Measurements from ENCODE around the gene C1GALT1.
"Not testable (repeated sequence)": the region's sequence is repeated elsewhere in the genome, so short reads cannot be mapped to it uniquely, and the experiment has no call there.

The C1GALT1 gene

DNA sequence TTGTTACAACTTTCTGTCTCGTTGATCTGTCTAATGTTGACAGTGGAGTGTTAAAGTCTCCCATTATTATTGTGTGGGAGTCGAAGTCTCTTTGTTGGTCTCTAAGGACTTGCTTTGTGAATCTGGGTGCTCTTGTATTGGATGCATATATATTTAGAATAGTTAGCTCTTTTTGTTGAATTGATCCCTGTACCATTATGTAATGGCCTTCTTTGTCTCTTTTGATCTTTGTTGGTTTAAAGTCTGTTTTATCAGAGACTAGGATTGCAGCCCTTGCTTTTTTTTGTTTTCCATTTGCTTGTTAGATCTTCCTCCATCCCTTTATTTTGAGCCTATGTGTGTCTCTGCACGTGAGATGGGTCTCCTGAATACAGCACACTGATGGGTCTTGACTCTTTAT, 17.2 kb downstream of the C1GALT1 start:
- H3K79me2 ChIP-seq (ENCODE audit: low read length), result peaks cover 76% of the 10 kb centered on the region
- not testable (repeated sequence) for H3K9me2 ChIP-seq (replicated peaks; ENCODE audit: insufficient read depth, low read length); H3K36me3 ChIP-seq (replicated peaks; ENCODE audit: insufficient read depth, low read length); H3K27me3 ChIP-seq (replicated peaks; ENCODE audit: insufficient read depth, low read length); DNase-seq; H3K27ac ChIP-seq (ENCODE audit: low read length); H2AFZ ChIP-seq (ENCODE audit: low read length); H3K9me3 ChIP-seq (replicated peaks; ENCODE audit: insufficient read depth, low read length); H3K4me2 ChIP-seq (ENCODE audit: low read depth, low read length); H3K9ac ChIP-seq (ENCODE audit: low read length); H4K20me1 ChIP-seq (ENCODE audit: insufficient read depth, low read length); H3K4me3 ChIP-seq (ENCODE audit: low read length)
- H3F3A ChIP-seq (ENCODE audit: insufficient read depth, low read length), result peaks cover 26% of the 10 kb centered on the region
- peaks cover 40% of the 10 kb centered on the region for H3K4me1 ChIP-seq (ENCODE audit: low read length)

DNA sequence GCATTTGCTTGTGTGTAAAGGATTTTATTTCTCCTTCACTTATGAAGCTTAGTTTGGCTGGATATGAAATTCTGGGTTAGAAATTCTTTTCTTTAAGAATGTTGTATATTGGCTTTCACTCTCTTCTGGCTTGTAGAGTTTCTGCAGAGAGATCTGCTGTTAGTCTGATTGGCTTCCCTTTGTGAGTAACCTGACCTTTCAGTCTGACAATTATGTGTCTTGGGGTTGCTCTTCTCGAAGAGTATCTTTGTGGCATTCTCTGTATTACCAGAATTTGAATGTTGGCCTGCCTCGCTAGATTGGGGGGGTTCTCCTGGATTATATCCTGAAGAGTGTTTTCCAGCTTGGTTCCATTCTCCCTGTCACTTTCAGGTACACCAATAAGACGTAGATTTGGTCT, 17.9 kb downstream of the C1GALT1 start:
- H3F3A ChIP-seq (ENCODE audit: insufficient read depth, low read length), result peaks cover 29% of the 10 kb centered on the region
- not testable (repeated sequence) for DNase-seq; H3K9me3 ChIP-seq (replicated peaks; ENCODE audit: insufficient read depth, low read length); H3K27me3 ChIP-seq (replicated peaks; ENCODE audit: insufficient read depth, low read length); H4K20me1 ChIP-seq (ENCODE audit: insufficient read depth, low read length); H3K4me2 ChIP-seq (ENCODE audit: low read depth, low read length); H3K4me3 ChIP-seq (ENCODE audit: low read length); H3K9ac ChIP-seq (ENCODE audit: low read length); H3K27ac ChIP-seq (ENCODE audit: low read length); H3K9me2 ChIP-seq (replicated peaks; ENCODE audit: insufficient read depth, low read length); H2AFZ ChIP-seq (ENCODE audit: low read length); H3K36me3 ChIP-seq (replicated peaks; ENCODE audit: insufficient read depth, low read length)
- peaks cover 76% of the 10 kb centered on the region for H3K79me2 ChIP-seq (ENCODE audit: low read length)
- H3K4me1 ChIP-seq (ENCODE audit: low read length), result peaks cover 39% of the 10 kb centered on the region

DNA sequence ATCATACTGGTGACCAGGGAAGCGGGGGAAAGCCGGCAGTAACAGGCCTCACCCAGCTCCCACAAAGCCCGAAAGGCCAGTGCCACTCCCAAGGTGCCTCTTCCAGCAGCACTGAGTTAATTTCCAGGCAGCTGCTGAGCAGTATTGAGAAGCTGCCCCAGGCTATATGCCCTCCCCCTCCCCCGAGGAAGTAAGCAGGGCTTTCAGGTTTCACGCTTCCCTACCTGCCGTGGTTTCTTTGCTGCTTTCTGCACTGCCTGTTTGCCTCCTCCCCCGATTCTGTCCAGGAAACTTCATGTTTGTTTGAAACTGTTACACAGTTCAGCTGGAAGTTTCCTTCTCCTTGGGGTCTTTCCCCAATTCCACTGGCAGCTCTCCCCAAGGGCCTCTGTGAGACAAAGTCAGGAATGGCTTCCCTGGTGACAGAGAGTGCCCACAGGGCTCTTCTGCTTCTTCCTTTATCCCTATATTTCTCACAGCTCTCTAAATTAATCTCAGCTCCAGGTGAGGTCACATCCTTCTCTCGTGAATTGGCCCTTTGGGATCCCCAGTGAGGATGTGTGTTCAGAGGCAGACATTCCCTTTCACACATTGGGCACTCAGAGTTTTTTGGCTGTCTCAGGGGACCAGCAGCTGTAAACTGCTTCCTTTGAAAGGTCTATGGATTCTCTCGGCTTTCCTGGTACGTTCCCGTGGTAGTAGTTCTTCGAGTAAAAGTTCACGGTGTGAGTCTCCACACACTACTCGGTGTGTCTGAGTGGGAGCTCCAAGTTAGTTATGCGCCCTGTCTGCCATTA, 19.4 kb downstream of the C1GALT1 start:
- peak; percentile 88 for DNase-seq
- Histone ChIP-seq H3K27ac (ENCODE audit: low read length) (peak overlapping the region; percentile 73), H3F3A (ENCODE audit: insufficient read depth, low read length) (peaks cover 29% of the 10 kb centered on the region), H2AFZ (ENCODE audit: low read length) (peak overlapping the region; percentile 47; the same call in 1 of the 2 replicates), H3K9ac (ENCODE audit: low read length) (peak overlapping the region; percentile 36; the same call in 1 of the 2 replicates), H4K20me1 (ENCODE audit: insufficient read depth, low read length) (no peaks in the 10 kb centered on the region), H3K79me2 (ENCODE audit: low read length) (peaks cover 77% of the 10 kb centered on the region), H3K27me3 (replicated peaks; ENCODE audit: insufficient read depth, low read length) (no peaks in the 10 kb centered on the region), H3K4me2 (ENCODE audit: low read depth, low read length) (peak overlapping the region; percentile 80), H3K9me2 (replicated peaks; ENCODE audit: insufficient read depth, low read length) (no peaks in the 10 kb centered on the region), H3K36me3 (replicated peaks; ENCODE audit: insufficient read depth, low read length) (no peaks in the 10 kb centered on the region), H3K4me3 (ENCODE audit: low read length) (peak overlapping the region; percentile 43), H3K9me3 (replicated peaks; ENCODE audit: insufficient read depth, low read length) (no peaks in the 10 kb centered on the region), H3K4me1 (ENCODE audit: low read length) (peaks cover 43% of the 10 kb centered on the region)
- TF ChIP-seq, protein P1, sequence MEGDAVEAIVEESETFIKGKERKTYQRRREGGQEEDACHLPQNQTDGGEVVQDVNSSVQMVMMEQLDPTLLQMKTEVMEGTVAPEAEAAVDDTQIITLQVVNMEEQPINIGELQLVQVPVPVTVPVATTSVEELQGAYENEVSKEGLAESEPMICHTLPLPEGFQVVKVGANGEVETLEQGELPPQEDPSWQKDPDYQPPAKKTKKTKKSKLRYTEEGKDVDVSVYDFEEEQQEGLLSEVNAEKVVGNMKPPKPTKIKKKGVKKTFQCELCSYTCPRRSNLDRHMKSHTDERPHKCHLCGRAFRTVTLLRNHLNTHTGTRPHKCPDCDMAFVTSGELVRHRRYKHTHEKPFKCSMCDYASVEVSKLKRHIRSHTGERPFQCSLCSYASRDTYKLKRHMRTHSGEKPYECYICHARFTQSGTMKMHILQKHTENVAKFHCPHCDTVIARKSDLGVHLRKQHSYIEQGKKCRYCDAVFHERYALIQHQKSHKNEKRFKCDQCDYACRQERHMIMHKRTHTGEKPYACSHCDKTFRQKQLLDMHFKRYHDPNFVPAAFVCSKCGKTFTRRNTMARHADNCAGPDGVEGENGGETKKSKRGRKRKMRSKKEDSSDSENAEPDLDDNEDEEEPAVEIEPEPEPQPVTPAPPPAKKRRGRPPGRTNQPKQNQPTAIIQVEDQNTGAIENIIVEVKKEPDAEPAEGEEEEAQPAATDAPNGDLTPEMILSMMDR (IDR thresholded peaks at IDR 0.05; ENCODE audit: low read length), result no peak
- TF ChIP-seq EZH2 (optimal IDR thresholded peaks at IDR 0.05; ENCODE audit: low read depth, low read length) (no peak), EZH2phosphoT487 (IDR thresholded peaks at IDR 0.05; ENCODE audit: low read length) (no peak)

DNA sequence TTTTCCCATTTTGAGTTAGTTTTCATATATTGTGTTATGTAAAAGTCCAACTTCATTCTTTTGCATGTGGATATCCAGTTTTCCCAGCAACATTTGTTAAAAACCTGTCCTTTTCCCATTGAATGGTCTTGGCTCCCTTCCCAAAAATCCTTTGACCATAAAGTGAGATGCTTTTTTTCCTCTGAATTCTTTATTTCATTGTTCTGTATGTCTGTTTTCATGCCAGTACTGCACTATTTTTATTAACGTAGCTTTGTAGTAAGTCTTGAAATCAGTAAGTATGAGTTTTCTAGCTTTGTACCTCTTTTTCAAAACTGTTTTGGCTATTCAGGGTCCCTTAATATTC, 20.0 kb downstream of the C1GALT1 start:
- Histone ChIP-seq H3F3A (ENCODE audit: insufficient read depth, low read length) (peaks cover 29% of the 10 kb centered on the region), H3K79me2 (ENCODE audit: low read length) (peaks cover 77% of the 10 kb centered on the region)

More for the DNA sequence above, 20.0 kb downstream of the C1GALT1 start:
- Histone ChIP-seq H2AFZ (ENCODE audit: low read length) (no peak overlapping the region), H3K27me3 (replicated peaks; ENCODE audit: insufficient read depth, low read length) (no peaks in the 10 kb centered on the region), H3K9ac (ENCODE audit: low read length) (no peak overlapping the region), H3K4me2 (ENCODE audit: low read depth, low read length) (peak overlapping the region; percentile 80; the same call in 1 of the 2 replicates), H3K27ac (ENCODE audit: low read length) (peak overlapping the region; percentile 73; the same call in 1 of the 2 replicates), H3K36me3 (replicated peaks; ENCODE audit: insufficient read depth, low read length) (no peaks in the 10 kb centered on the region), H3K4me3 (ENCODE audit: low read length) (no peak overlapping the region), H4K20me1 (ENCODE audit: insufficient read depth, low read length) (no peaks in the 10 kb centered on the region), H3K9me3 (replicated peaks; ENCODE audit: insufficient read depth, low read length) (no peaks in the 10 kb centered on the region), H3K9me2 (replicated peaks; ENCODE audit: insufficient read depth, low read length) (no peaks in the 10 kb centered on the region), H3K4me1 (ENCODE audit: low read length) (peaks cover 43% of the 10 kb centered on the region)
- DNase-seq, result no peak
- TF ChIP-seq EZH2 (optimal IDR thresholded peaks at IDR 0.05; ENCODE audit: low read depth, low read length), result no peak
- TF ChIP-seq, protein P1 (IDR thresholded peaks at IDR 0.05; ENCODE audit: low read length), result no peak
- no peak for TF ChIP-seq EZH2phosphoT487 (IDR thresholded peaks at IDR 0.05; ENCODE audit: low read length)
